ENCODE results near the gene CHRDL2.
A peak's percentile ranks its signal among the peaks of the same experiment; 100 is the strongest.

Gene CHRDL2

GRCh38 chr11:74710281-74710938, 20.8 kb downstream of the CHRDL2 start:
- DNase-seq (ENCODE audit: low read depth) = no peak

DNA sequence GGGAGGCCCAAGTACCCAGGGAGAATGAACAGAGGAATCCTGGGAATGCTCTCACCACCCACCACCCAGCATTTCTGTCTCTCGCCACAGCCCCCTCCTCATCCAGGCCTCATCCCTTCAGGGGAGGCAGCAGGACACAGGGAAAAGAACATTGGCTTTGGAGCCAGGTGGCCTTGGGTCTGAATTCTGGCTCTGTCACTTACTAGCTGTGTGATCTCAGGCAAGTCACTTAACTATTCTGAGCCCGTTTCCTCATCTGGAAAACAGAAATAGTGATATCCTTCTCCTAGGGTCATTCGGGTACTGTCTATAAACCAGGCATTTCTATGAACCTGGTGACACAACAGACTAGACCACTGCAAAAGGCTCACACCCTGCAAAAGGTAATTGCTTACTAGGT, 22.1 kb downstream of the CHRDL2 start:
- DNase-seq (ENCODE audit: low read depth) = no peak

GRCh38 chr11:74707602-74708510, 23.4 kb downstream of the CHRDL2 start:
- no peak for DNase-seq (ENCODE audit: low read depth)

DNA sequence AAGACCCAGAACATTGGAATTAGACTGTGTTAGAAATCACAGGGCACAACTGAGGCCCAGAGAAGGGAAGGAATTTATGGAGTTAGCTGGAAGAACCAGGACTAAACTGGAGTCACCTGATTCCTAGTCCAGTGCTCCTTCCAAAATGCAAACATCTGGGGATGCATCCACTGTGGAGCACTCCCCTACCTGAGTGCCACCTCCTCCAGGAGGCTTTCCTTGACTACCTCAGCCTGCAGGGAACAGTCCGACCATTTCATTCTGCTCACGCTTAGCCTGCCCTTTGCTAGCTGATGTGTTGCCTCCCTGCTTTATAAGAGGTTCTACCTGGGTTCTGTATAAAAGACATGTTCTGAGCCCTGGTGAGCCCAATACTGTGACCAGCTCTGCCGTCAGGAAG, 24.0 kb downstream of the CHRDL2 start:
- no peak for DNase-seq (ENCODE audit: low read depth)

DNA sequence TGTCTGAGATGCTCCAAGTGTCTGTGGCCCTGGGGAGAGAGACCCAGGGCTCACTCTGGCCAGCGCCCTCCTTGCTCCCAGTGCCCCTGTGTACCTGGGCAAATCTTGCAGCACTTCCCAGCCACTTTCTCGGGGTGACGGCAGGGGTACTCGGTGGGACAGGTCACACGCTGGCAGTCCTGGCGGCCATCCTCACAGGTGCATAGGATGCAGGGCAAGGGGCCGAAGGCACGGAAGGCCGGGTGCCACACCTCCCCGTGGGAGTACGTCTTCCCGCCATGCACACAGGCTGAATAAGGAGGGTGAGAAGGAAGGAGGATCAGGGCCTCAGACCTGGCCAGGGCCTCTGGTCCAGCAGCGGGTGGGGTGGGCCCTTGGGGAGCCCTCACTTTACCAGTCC, 28.0 kb downstream of the CHRDL2 start:
- no peak for DNase-seq (ENCODE audit: low read depth)

DNA sequence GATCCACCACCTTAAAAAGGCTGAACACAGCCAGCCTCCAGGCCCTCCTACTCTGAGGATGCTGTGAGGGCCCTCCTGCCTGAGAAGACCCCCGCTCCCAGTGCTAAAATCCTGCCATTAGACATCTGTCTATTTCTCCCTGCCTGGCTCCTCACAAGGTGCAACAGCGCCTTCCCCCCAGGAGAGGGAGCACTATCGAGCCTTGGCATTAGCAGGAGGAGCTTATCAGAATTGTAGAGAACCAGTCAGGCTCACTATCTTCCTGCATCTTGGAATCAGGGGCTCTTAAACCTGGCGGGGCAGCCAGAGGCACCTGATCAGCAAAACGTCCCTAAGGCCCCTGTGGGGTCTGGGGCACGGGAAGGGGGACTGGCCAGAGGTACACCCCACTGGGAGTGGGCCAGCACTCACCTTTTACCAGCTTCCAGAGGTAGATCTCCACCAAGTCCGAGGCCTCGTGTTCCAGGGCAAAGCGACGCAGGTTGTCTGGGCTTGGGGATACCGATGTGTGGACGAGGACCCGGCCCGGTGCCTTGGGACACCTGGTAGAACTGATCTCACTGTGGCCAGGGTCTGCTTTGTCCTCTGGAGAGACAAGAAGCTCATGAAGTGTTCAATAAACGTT, 28.7 kb downstream of the CHRDL2 start:
- peak; percentile 58 for DNase-seq (ENCODE audit: low read depth)

- DNase-seq (ENCODE audit: low read depth) = no peak
These were observed 29.9 kb downstream of the CHRDL2 start for GRCh38 chr11:74701351-74701750.

- no peak for DNase-seq (ENCODE audit: low read depth)
These were observed 31.4 kb downstream of the CHRDL2 start for GRCh38 chr11:74699615-74700396.

GRCh38 chr11:74697722-74698121, 33.5 kb downstream of the CHRDL2 start:
- no peak for DNase-seq (ENCODE audit: low read depth)

DNA sequence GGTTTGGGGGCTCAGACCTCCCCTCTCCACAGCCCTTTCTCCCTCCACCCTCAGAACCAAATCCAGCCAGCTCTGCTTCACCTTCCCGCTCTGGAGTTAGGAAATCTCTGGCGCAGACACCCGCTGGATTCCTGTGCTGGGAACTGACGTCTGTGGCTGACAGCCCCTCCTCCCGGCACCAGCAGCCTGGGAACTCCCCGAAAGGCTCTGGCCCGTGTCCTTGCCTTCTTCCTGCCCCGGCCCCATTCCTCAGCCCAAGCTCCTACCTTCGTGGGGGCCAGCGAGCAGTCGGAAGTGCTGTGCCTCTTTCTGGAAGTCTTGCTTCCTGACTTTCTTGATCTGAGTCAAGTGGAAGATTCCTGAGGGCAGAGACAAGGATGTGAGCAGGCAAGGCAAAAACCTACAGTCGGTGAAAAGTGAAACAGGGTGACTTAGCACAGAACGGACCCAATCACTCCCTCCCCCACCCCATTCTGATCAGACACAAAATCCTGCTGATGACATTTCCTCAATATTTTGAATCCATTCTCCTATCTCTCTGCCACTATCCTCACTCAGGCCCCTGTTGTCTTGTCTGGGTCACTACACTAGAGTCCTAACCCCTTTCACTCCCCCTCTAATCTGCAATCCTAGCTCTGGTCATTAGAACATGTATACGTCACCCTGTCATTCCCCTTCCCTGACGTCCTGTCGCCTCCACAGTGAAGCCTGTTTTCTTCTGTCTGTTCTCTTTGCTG, 34.1 kb downstream of the CHRDL2 start:
- peak; percentile 92 for DNase-seq (ENCODE audit: low read depth)

GRCh38 chr11:74696500-74696899, 34.7 kb downstream of the CHRDL2 start:
- no peak for DNase-seq (ENCODE audit: low read depth)

DNA sequence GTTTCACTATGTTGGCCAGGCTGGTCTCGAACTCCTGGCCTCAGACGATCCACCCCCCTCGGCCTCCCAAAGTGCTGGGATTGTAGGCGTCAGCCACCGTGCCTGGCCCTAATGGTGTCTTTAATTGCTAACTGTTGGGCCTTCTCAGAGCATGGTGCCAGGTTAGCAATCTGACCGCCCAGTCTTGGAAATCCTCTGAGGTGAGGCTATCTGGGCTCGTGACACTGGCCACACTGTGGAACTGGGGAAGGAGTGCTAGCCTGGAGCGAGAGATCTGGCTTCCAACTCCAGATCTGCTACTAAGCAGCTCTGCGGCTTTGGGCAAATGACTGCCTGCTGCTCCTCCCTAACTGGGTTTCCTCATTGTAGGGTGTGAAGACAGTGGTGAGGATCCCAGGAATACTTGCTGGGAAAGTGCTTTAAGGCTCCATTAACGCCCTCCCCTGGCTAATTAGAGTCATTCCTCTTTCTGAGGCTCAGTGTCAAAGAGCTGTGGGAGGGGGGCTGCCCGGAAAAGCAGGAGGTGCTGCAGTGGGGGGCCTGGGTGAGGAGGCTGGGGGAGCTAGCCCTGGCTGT, 35.4 kb downstream of the CHRDL2 start:
- DNase-seq (ENCODE audit: low read depth) = no peak

GRCh38 chr11:74694136-74694930, 36.9 kb downstream of the CHRDL2 start:
- DNase-seq (ENCODE audit: low read depth) = no peak

DNA sequence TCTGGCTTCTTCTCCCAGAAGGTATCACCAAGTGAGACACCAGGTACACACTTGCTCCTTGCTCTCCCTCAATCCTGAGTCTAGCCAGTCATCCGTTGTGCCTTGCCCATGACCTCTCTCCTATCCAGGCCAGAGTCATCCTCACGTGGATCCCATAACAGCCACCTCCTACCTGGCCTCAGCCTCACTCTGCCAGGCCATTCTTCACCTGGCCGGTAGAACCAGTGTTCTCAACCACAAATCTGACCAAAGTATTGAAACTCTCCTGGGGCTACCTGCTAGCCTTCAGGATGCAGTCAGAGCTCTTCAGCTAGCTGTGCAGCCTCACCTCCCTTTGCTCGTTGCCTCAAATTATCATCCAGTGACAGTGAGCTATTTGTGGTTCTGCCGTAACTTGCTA, 37.7 kb downstream of the CHRDL2 start:
- DNase-seq (ENCODE audit: low read depth) = no peak

DNA sequence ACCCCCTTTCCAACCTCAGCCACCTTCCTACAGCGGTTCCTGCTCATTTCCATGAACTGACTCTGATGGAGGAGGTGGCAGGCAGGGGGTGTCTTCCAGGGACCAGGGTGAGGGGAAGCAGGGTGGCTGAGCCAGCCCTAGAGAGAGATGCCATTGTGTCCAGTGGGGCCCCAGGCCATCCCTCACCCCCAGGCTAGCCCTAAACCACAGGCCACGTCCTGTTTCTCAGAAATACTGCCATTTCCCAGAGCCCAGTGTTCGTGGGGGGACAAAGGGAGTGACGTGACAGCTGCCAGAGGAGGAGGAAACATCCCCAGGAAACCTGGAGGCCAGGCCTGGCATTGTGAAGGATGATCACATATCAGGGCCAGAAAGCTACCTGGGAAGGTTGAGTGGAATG, 39.5 kb downstream of the CHRDL2 start:
- no peak for DNase-seq (ENCODE audit: low read depth)

GRCh38 chr11:74689666-74690065, 41.6 kb downstream of the CHRDL2 start:
- peak; percentile 42 for DNase-seq (ENCODE audit: low read depth)

GRCh38 chr11:74687237-74688023, 43.8 kb downstream of the CHRDL2 start:
- DNase-seq (ENCODE audit: low read depth) = no peak

DNA sequence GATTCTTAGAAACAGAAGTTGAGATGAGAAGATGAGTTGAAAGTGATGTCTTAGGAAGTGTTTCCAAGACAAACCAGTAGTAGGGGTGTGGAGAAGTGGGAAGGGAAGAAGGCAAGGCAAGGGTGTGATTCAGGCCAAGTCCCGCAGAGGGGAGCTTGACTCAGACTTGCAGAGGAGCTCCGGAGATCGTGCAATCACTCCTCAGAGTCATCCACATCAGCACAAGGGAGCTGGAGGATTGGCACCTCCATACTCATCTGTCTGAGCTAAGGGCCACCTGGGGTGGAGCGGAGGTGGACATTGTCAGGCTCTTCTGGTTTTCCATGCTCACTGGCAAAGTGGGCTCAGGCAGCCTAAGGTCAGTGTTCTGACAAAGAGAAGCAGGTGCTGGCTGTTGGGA, 44.4 kb downstream of the CHRDL2 start:
- peak; percentile 51 for DNase-seq (ENCODE audit: low read depth)

- no peak for DNase-seq (ENCODE audit: low read depth)
These were observed 45.3 kb downstream of the CHRDL2 start for GRCh38 chr11:74685905-74686304.
